GM21737 (cell line): ENCODE data around the gene PRELID3B.
A peak's percentile ranks its signal among the peaks of the same experiment; 100 is the strongest.

Experiments used
- ATAC-seq: cut with Tn5 transposase; IDR thresholded peaks from one replicate; pipeline ENCODE4 v1.9.1; 2021; ENCODE audit warnings: mild to moderate bottlenecking, moderate library complexity; ENCODE audit not compliant: unreplicated experiment

PRELID3B gene

GRCh38 chr20:59010995-59011873, 31.4 kb downstream of the PRELID3B start:
- ATAC-seq = no peak

DNA sequence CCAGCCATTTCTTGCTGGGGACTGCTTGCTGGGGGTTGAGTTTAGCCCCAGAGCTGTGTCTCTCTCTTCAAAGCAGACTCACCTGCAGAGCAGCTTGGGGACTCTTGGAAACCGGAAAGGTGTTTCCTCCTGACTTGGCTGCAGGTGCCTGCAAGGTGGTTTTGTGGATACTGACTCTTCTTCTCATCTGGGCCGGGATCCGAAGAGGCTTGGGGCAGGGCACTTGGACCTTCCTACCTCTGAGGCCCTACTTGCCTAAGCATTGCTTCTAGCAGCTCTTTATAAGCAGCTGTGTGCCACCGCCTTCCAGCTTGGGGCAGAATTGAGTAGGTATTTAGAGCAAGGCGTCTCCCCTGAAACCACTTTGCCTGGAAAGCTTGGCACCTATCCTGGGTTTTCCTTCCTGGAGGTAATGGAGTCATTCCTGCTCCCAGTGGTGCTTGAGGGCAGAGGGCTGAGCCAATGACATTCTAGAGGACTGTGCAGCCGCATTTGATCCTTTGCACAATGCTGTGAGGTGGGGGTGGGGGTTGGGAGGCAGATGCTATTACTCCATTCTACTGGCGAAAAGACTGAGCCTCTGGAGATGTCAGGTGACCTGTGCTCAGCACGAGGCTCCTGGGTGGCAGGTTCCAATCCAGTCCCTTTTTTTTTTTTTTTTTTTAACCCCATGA, 32.1 kb downstream of the PRELID3B start:
- no peak for ATAC-seq

GRCh38 chr20:59008715-59009336, 33.8 kb downstream of the PRELID3B start:
- ATAC-seq = no peak

DNA sequence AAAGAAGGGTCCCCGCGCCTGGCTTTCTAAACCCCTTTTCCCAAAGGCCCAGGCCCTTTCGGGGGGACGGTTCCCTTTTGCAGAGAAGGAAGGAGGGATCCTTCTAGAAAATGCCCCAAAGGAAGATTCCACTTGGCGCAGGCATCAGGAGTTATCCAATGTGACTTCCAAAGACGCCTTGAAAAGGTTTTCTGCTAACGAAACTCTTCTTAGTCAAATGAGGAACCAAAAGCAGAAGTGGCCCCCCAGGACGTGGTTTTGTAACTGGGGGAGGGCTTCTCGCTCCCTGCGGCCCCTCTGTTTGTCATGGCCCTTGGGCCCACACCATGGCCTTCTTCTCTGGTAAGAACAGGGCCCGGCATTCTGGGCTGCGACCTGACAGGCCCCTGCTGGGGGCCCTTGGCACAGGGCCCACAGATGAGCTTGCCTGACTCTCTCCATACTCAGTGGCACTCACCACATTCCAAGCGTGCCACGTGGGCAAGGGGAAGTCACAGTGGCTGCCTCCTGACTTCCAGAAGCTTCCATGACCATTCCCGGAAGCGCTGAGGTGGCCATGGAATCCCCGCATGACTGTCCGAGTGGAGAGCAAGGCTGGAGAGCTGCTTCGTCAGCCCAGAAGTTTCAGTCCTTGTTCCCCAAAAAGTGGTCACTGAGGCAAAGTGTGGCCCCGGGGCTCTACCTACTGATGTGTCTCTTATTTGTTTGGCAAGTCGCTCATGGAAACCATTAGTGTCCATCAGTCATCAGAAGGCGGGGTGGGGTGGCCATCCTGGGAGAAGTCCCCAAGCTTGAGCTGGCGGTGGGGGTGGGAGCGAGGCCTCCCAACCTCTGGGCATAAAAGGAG, 34.7 kb downstream of the PRELID3B start:
- peak; percentile 30 for ATAC-seq

DNA sequence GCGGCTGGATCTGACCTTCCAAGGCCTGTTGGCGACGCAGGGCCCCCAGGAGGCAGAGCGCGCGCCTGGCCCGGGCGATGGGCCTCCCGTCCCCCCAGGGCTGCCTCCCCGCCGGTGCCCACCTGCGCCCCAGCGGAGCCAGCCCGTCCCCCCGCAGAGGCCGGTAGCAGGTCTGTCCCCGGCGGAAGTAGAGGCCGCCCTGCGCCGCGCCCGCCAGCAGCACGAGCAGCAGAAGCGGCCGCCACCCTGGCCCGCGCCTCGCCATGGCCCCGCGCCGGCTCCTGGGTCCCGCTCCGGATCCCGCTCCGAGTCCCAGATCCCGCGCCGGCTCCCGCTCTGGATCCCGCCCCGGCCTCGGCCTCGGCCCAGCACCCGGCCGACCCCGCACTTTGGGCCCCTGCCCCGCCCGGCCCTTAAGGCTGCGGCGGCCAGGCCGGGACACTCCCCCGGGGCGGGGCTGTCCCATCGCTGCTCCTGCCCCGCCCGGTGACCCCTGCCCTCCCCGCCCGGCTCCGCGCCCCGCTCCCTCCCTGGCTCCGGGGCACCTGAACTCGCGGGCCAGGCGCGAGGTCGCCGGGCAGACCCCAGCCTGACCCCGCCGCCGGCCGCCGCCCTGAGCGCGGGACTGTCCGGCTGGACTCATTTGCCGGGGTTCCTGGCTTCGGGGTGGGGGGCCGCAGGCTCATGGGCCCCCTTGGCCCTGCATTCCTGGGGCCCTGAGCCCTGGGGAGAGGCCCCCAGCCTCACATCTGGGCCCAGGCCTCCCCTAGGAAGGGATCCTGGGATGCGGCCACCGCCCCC, 35.5 kb downstream of the PRELID3B start, which contains the start of gene CTSZ:
CTSZ (minus strand) TSS at position 391 of the 801 bp plus-strand sequence; CDS start at position 265, 126 bp downstream.
- no peak for ATAC-seq

GRCh38 chr20:59006167-59006863, 36.3 kb downstream of the PRELID3B start:
- ATAC-seq = no peak

- ATAC-seq = peak; percentile 2
These were observed 36.9 kb downstream of the PRELID3B start for GRCh38 chr20:59005523-59006166.

DNA sequence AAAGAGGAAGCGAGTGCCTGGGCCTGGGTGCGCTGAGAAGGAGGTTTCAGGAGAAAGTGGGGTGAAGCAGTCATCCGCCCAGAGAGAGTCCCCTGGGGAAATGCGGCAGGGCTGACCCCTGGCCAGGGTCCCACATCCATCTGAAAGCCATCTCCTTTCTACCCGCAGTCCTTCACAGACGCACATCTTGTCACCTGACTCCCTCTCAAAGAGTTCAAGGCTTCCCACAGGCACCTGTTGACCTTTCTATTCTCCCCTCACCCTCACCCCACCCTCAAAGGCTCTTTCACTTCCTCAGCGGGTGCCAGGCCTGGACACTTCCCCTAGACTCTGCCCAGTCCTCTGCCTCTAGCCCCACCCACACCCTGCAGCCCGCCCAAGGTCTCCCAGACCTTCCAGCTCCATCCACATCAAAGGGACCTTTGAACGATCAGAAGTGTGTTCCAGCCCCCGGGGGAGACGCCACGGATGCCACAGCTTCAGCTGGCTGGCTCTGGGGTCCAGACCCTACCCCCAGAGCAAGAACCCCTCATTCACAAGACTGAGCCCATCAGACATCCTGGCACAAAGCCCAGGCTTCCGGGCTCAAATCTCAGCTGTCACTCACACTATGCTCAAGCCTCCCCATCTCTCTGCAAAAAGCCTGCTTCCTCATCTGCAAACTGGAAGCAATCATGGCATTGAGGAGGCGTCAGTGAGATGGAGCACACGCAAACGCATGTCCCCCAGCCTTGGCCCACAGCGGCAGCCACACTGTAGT, 37.6 kb downstream of the PRELID3B start:
- ATAC-seq = peak; percentile 48

- no peak for ATAC-seq
These were observed 38.2 kb downstream of the PRELID3B start for GRCh38 chr20:59004493-59004762.

GRCh38 chr20:59003836-59004492, 38.6 kb downstream of the PRELID3B start:
- no peak for ATAC-seq

DNA sequence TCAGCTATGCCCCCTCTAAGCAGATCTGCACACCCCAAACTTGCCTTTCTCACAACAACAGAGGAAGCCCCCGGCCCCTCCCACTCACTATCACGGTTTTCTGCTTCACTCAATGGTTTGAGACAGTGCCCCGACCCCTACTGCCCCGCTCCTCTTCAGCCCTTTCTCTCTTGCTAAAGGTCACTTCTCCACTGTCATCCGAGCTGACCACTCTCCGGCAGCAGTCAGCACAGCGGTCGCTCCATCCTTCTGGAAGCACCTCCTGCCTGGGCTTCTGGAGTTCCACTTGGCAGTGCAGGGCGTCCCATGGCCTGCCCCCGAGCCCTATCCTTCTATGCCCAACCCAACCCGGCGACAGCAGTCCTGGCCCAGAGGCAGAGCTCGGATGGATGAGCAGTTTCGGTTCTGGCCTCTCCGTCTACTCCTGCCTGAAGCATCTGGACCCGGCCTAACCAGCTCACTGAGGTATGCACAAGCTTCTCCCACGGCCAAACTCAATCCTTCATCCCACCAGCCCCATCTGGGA, 39.6 kb downstream of the PRELID3B start:
- no peak for ATAC-seq

DNA sequence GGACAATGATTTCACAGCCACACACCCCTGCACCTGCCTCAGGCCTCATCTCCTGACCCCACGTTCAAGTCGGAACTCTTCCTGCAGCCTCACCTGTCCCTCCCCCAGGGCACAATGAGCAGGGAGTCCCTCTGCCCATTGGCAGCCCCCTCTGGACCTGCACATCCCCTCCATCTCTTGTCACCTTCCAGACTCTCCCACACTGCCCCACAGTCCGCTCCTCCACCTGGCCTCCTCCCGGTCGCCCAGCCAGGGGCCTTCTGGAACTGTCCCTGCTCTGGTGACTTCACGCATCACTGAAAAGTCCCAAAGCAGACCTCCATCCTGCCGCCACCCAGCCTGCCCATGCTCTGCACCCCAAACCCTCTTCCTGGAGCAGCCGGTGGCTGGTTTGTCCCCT, 40.2 kb downstream of the PRELID3B start:
- ATAC-seq = no peak

- ATAC-seq = no peak
These were observed 41.0 kb downstream of the PRELID3B start for GRCh38 chr20:59001449-59002171.

GRCh38 chr20:59001068-59001448, 41.5 kb downstream of the PRELID3B start:
- no peak for ATAC-seq

- no peak for ATAC-seq
These were observed 42.3 kb downstream of the PRELID3B start for GRCh38 chr20:59000326-59000725.

GRCh38 chr20:58998656-58999055, 43.9 kb downstream of the PRELID3B start:
- ATAC-seq = no peak
